Upper lobe of left lung (tissue), 4 donors: ENCODE data around the gene NOS1.

Source experiments
- CTCF ChIP-seq, 6 experiments: fragments of 450-650 bp in 4 of 6; fragments of 200-600 bp in 2 of 6; sonication (generic) in 2 of 6; IDR thresholded peaks; one replicate each; pipeline ENCODE4 v1.5.1; 2016 to 2019; ENCODE audit warnings: antibody characterized with exemption in 6 of 6
- EP300 ChIP-seq, 4 donors: sonication (generic); formaldehyde crosslinking; IDR thresholded peaks; one replicate each; pipeline ENCODE4 v1.5.1; 2017; ENCODE audit warnings: antibody characterized with exemption in 4 of 4, control low read depth in 2 of 4
- POLR2A ChIP-seq, 4 donors: fragments of 450-650 bp; IDR thresholded peaks; one replicate each; pipeline ENCODE4 v1.5.1; 2016 to 2017; ENCODE audit warnings: antibody characterized with exemption in 4 of 4, mild to moderate bottlenecking in 2 of 4
- POLR2AphosphoS5 ChIP-seq, 2 donors: sonication (generic); formaldehyde crosslinking; IDR thresholded peaks; one replicate each; pipeline ENCODE4 v1.5.1; 2017; ENCODE audit warnings: antibody characterized with exemption in 2 of 2

GRCh38 chr12:117272690-117273089, 88.7 kb downstream of the NOS1 start:
- no peak for TF ChIP-seq POLR2A (IDR thresholded peaks at IDR 0.05)
- TF ChIP-seq CTCF (IDR thresholded peaks at IDR 0.05) = no peak
- TF ChIP-seq EP300 (IDR thresholded peaks at IDR 0.05) = no peak
- TF ChIP-seq POLR2AphosphoS5 (IDR thresholded peaks at IDR 0.05) = no peak
